GM19043 (cell line): Measurements from ENCODE around the gene DNM2.
A peak's percentile ranks its signal among the peaks of the same experiment; 100 is the strongest.
"Not testable (repeated sequence)": the region's sequence is repeated elsewhere in the genome, so short reads cannot be mapped to it uniquely, and the experiment has no call there.

Experiments
- ATAC-seq: cut with Tn5 transposase; IDR thresholded peaks from one replicate; pipeline ENCODE4 v1.9.1; 2021; ENCODE audit warnings: low read depth; ENCODE audit not compliant: unreplicated experiment

The DNM2 gene

GRCh38 chr19:10830931-10831779, 113.3 kb downstream of the DNM2 start:
- ATAC-seq = no peak

- ATAC-seq = no peak
These were observed 114.4 kb downstream of the DNM2 start for GRCh38 chr19:10831987-10832938.

- no peak for ATAC-seq
These were observed 115.0 kb downstream of the DNM2 start for GRCh38 chr19:10832939-10833296.

GRCh38 chr19:10835089-10835753, 117.3 kb downstream of the DNM2 start:
- no peak for ATAC-seq

- peak; percentile 73 for ATAC-seq
These were observed 118.0 kb downstream of the DNM2 start, which contains the start of gene TMED1 for GRCh38 chr19:10835754-10836478. Gene TMED1 (minus strand): TSS chr19:10836212. CDS start chr19:10836191, 21 bp downstream.

- ATAC-seq = no peak
These were observed 118.8 kb downstream of the DNM2 start for GRCh38 chr19:10836479-10837330.

- ATAC-seq = not testable (repeated sequence)
These were observed 119.8 kb downstream of the DNM2 start for GRCh38 chr19:10837649-10838048.

GRCh38 chr19:10838377-10838776, 120.5 kb downstream of the DNM2 start:
- ATAC-seq = no peak

GRCh38 chr19:10839114-10840050, 121.5 kb downstream of the DNM2 start:
- ATAC-seq = no peak

GRCh38 chr19:10842788-10843187, 124.9 kb downstream of the DNM2 start:
- no peak for ATAC-seq

- no peak for ATAC-seq
These were observed 128.8 kb downstream of the DNM2 start for GRCh38 chr19:10846500-10847202.

GRCh38 chr19:10848230-10848856, 130.5 kb downstream of the DNM2 start, which contains the start of gene C19orf38:
Gene C19orf38 (plus strand): TSS chr19:10848415. CDS start chr19:10848509, 94 bp downstream.
- no peak for ATAC-seq

GRCh38 chr19:10850631-10851030, 132.8 kb downstream of the DNM2 start:
- no peak for ATAC-seq

GRCh38 chr19:10852098-10852800, 134.4 kb downstream of the DNM2 start:
- no peak for ATAC-seq

GRCh38 chr19:10852941-10853340, 135.1 kb downstream of the DNM2 start:
- ATAC-seq = no peak

- no peak for ATAC-seq
These were observed 136.6 kb downstream of the DNM2 start for GRCh38 chr19:10854350-10855089.
